ENCODE measurements around the gene RRP1. TPM values are rescaled to one million over a fixed set of nuclear protein-coding genes. Genes with fewer than 3 reads are reported as not detected.
A peak's percentile ranks its signal among the peaks of the same experiment; 100 is the strongest.

Gene RRP1
- total RNA-seq, 1 donor from 2014 or later, result 9.4 TPM

DNA sequence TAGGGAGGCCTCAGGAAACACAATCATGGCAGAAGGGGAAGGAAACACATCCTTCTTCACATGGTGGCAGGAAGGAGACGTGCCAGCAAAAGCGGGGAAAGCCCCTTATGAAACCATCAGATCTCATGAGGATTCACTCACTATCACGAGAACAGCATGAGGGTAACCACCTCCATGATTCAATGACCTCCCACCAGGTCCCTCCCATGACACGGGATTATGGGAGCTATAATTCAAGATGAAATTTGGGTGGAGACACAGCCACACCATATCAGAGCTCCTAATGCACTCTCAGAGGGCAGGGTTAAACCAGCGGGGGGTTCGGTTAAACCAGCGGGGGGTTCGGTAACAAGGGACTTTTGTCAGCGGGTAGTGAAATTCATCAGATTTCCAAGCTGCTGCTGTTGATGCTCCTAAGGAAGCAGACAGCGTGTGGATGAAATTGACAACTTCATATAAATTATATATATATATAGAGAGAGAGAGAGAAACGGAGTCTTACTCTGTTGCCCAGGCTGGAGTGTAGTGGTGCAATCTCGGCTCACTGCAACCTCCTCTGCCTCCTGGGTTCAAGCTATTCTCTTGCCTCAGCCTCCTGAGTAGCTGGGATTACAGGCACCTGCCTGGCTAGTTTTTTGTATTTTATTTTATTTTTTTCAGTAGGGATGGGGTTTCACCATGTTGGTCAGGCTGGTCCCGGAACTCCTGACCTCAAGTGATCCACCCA is 17.5 kb upstream of the RRP1 start:
- no peak for ATAC-seq (ENCODE audit: poor library complexity)
- intact Hi-C loops (cut with DNase I), result no loop called here
- no peak for DNase-seq

DNA sequence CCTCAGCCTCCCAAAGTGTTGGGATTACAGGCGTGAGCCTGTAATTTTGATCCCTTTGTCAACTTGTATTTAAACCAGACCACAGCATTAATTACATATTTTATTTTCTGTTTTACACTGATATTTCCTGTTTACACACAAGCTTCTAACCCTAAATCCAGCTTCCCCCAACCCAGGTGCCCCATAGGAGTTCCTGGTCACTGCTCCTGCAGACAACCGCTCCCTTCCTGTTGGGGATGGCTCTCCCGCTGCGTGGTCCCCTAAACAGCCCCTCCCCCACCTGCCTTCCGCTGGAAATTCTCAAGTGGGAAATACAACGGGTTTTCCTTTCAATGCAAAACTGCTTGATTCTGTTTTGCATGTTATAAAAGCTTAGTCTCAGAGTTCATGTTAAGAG is 17.0 kb upstream of the RRP1 start:
- DNase-seq (no peak), ATAC-seq (ENCODE audit: poor library complexity) (no peak)
- intact Hi-C loops (cut with DNase I), result no loop called here

DNA sequence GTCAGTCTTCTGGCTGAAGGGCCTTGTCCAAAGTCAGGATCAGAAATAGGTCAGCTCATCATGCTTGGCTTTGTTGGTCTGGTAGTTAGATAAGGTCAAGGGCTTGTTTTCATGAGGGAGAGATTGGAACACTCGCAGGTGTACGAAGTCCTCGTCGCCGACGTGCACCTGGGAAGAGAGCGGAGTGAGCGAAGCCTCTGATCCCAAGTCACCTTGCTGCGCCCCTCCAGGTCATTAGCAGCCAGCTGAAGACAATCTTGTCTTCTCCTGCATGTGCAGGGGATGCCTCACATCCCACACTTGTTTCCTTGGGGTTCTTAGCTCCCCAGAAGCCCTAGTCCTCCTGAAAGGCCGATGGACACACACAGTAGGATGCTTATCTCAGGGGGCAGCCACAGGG is 15.2 kb upstream of the RRP1 start:
- ATAC-seq (ENCODE audit: poor library complexity), result no peak
- intact Hi-C loops (cut with DNase I), result no loop called here

DNA sequence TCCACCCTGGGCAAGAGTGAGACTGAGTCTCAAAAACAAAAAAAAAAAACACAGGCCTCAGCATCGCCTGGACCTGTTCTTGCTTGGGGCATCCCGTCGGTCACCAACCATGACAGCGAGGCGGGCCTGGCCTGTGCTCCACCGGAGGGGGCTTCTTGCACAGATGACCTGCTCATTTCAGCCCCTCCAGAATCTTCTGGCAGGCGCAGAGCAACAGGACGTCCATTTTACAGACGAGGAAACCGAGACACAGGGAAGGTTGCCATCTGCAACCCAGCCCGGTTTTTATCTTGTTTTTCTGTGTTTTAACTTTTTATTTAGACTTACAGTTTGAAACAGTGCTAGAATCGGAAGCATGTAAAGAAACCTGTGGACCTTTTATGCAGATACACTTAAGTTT is 14.2 kb upstream of the RRP1 start:
- intact Hi-C loops (cut with DNase I), result no loop called here
- DNase-seq (no peak), ATAC-seq (ENCODE audit: poor library complexity) (no peak)

More for the DNA sequence above, 15.2 kb upstream of the RRP1 start:
- DNase-seq, result no peak

DNA sequence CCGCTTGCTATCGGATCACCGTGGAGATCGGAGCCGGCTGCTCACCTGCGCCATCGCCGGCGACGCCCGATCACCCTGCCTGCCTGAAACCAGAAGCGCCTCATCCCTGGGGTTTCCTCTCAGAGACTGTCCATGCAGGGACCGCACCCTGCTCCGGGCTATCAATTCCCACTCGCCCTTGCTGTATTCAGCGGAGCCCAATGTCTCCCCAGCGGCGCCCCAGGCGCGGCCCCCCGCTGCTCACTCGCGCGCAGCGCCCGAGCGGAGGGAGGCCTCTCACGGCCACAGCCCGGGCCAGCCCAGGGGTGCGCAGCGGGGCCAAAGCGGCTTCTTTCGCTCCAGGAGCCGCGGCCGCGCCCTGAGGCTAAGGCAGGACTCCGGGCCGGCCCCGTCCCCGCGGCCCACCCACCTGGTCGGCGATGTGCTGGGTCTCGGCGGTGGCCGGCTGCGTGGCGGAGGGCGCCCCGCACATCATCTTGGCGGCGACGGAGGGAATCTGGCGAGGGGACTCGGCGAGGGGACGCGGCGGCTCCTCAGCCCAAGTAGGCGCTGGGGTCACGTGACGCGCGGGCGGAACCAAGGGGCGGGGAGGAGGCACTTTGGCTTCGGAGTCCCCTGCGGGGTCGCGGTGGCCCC is 13.5 kb upstream of the RRP1 start, which contains the start of gene CSTB:
Gene CSTB (minus strand): TSS at position 514 of the 636 bp plus-strand sequence. CDS start 39 bp downstream, at position 475.
- ATAC-seq (ENCODE audit: poor library complexity) (peak; percentile 94), DNase-seq (peak; percentile 93)
- intact Hi-C loops (cut with DNase I), result no loop called here

DNA sequence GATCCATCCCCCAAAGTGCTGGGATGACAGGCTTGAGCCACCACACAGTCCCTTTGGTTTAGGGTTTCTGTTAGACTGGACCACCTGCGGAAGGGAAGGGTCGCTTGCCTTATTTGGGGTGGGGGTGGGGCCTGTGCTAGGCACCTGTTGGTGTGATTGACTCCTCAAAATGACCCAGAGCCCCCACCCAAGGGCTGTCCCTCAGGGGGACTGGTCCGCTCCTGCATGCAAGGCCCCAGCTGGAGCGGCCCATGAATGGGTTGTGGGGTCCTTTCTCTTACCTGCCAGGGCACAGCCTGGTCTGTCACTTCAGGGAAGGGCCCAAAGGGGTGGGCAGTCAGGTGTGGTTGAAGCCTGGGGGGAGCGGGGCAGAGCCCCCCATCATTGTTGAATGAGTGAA is 11.4 kb upstream of the RRP1 start:
- intact Hi-C loops (cut with DNase I), result no loop called here
- ATAC-seq (ENCODE audit: poor library complexity) (no peak), DNase-seq (no peak)

DNA sequence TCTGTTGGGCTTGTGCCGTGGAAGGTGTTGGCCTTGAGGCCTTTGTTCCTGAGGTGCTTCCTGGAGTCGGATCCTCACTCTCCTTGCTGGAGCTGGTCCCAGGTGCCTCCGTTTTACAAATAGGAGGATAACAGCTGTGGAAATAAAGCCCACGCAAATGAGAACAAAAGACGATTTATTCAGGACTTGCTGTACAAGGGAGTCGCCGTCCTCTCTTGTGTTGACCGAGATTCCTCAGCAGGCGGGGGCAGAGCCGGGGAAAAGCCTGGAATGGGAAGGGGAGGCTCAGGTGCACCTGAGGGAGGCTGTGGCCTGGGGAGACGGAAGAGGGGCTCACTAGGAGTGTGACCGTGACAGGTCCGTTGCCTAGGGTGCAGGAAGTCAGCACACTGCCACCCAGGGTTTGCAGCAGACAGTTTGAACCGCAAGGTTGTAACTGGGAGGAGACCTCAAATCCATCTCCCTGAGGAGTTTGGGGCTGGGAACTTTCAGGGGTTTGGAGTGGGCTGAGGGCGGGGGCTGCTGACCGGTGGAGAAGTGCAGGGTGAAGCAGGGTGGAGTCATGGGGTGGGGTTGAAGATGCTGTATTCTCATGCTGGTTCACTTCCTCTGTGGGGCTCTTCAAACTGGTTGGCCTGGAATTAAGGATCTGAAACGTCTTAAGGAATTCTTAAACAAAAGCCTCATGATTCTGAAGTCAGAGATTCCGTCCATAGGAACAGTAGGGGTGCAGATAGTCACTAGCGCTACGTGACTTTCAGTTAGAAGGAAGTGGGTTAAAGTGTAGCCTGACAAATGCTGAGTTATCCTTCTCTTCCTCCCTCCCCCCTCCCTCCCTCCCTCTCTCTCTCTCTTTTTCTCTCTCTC is 10.7 kb upstream of the RRP1 start:
- ATAC-seq (ENCODE audit: poor library complexity) (no peak), DNase-seq (no peak)

DNA sequence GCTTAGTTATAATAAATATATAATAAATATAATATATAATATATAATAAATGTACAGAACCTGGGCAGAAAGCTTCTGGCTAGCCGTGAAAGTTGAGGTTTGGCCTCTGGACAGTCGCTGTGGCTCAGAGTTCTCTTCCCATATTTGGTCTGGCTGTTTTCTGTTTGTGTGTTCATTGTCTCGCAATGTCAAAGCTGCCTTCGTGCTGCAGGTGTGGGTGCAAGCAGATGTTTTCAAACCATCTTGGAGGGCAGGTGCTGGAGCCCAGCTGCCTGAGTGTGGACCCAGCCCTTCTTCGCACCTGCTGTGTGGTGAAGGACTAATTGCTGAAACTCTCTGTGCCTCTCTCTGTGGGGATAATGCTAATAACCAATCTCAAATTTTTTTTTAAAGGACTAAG is 9.7 kb upstream of the RRP1 start:
- intact Hi-C loops (cut with DNase I), result no loop called here
- no peak for ATAC-seq (ENCODE audit: poor library complexity)
- DNase-seq, result no peak

More for the DNA sequence above, 10.7 kb upstream of the RRP1 start:
- intact Hi-C loops (cut with DNase I), result no loop called here

DNA sequence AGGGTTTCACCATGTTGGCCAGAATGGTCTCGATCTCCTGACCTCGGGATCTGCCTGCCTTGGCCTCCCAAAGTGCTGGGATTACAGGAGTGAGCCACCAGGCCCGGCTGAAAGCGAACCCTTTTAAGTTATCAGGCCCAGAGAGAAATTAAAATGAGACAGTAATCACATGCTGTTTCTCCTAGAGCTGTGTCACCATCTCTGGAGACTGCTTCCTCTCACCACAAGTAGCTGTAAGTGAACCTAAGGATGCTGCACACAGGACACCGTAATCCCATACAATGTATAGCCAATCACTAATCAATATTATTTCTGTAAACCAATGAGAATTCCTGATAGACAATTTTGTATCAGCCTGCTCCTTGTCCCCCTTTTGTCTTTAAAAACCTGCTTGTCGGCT is 7.5 kb upstream of the RRP1 start:
- intact Hi-C loops (cut with DNase I), result no loop called here
- ATAC-seq (ENCODE audit: poor library complexity) (no peak), DNase-seq (no peak)

DNA sequence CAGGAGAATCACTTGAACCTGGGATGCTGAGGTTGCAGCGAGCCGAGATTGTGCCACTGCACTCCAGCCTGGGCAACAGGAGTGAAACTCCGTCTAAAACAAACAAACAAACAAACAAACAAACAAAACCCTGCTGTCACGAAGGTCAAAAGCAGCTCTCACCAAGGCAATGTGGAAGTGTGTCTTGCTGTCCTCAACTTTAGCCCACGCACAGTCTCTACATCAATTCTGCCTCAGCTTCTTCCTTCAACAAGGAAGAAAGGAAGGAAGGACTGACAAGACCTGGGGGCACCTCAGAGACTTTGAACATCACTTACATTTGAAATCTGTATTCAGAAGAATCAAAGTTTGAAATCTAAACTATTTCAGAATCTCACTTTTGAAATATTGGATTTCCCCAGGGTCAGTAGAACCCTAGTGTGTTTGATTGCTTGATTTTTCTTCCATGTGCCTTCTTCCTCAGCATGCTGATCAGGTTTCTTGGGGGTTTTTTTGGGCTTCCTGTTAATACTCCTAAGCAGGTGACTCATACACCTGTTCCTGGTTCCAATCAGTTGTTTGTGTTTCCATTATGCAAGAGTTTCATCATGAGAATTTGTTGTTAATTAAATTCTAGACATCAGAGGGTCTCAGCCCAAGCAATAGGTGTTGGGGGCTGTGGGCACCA is 6.8 kb upstream of the RRP1 start:
- ATAC-seq (ENCODE audit: poor library complexity) (no peak), DNase-seq (no peak)
- intact Hi-C loops (cut with DNase I), result no loop called here

DNA sequence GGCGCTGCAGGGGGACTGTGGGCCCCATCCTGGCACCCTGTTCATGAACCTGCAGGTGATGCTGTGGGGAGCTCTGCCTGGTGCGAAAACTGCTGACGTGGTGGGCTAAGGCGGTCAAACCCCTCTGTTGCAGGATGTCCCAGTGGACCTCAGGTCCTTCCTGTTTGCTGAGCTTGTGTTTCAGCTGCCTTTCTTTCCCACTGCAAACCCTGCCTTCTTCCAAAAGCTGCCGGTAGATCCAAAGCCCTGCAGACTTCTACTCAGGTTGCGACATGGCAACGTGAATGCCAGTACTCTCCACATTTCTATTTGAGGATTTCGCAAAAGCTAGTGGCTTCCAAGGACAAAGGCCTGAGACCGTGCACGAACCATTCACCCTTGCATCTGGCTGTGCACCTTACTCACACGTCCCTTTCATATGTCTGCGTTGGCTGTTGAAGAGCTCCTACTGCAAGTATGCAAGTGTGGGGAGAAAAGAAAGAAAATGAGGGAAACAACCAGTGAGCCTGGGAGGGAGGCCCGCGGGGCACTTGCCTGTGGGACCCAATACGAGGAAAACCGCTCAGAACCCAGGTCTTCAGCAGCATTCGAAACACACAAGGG is 6.2 kb upstream of the RRP1 start:
- DNase-seq (no peak), ATAC-seq (ENCODE audit: poor library complexity) (no peak)
- intact Hi-C loops (cut with DNase I), result no loop called here

DNA sequence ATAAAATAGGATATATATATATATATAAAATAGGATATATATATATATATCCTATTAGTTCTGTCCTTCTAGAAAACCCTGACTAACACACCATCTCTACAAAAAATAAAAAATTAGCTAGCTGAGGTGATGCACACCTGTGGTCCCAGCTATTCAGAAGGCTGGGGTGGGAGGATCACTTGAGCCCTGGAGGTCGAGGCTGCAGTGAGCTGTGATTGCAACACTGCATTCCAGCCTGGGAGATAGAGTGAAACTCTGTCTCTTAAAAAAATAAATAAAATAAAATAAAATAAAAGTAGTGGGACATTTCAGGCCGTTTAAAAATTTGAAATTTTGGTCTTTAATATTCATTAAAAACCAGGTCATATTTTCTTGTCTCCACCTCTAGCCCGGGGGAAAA is 4.2 kb upstream of the RRP1 start:
- no peak for ATAC-seq (ENCODE audit: poor library complexity)
- intact Hi-C loops (cut with DNase I), result no loop called here
- no peak for DNase-seq

DNA sequence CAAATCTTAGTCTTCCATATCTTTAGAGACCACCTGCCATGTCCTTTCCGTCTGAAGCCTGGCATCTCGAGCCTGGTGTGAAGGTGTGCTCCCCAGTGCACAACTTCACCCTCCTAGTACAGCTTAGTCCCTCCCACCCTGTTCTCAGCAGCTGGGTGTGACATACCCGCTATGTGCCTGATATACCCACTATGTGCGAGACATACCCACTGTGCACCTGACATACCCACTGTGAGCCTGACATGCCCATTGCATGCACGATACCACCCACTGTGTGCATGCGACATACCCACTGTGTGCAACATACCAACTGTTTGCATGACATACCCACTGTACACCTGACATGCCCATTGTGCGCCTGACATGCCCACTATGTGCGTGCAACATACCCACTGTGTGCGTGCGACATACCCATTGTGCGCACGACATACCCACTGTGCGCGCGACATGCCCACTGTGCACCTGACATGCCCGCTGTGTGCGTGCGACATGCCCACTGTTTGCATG is 3.0 kb upstream of the RRP1 start:
- no peak for ATAC-seq (ENCODE audit: poor library complexity)
- DNase-seq, result no peak
- intact Hi-C loops (cut with DNase I), result no loop called here

DNA sequence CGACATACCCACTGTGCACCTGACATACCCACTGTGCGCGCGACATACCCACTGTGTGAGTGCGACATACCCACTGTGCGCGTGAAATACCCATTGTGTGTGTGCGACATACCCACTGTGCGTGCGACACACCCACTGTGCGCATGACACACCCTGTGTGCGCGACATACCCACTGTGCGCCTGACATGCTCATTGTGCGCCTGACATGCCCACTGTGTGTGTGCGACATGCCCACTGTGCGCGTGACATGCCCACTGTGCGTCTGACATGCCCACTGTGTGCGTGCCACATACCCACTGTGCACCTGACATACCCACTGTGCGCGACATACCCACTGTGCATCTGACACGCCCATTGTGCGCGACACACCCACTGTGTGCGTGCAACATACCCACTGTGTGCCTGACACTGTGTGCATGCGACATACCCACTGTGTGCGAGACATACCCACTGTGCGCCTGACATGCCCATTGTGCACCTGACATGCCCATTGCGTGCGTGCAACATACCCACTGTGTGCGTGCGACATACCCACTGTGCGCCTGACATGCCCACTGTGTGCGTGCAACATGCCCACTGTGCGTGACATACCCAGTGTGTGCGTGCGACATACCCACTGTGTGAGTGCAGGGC is 2.5 kb upstream of the RRP1 start:
- intact Hi-C loops (cut with DNase I), result no loop called here
- no peak for DNase-seq
- ATAC-seq (ENCODE audit: poor library complexity), result no peak

DNA sequence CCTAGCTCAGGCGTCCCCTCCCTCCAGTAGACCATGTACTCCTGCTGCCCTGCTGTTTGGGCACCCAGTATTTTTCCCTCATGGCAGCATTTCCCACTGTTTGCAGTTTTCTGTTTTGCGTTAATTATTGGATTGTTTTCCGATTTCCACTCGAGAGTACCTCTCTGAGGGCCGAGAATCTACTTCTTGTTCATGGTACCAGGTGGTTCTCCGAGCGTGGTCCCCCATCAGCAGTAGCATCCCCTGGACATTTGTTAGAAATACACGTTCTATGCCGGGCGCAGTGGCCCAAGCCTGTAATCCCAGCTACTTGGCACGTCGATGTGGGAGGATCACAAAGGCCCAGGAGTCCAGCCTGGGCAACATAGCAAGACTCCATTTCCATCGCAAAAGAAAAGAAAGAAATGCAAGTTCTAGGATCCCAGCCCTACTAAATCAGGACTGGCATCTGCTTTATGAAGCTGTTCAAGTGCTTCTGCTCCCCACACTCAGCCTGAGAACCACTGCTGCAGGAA is 690 bp downstream of the RRP1 start:
- ATAC-seq (ENCODE audit: poor library complexity) (no peak), DNase-seq (no peak)
- intact Hi-C loops (cut with DNase I), result no loop called here

DNA sequence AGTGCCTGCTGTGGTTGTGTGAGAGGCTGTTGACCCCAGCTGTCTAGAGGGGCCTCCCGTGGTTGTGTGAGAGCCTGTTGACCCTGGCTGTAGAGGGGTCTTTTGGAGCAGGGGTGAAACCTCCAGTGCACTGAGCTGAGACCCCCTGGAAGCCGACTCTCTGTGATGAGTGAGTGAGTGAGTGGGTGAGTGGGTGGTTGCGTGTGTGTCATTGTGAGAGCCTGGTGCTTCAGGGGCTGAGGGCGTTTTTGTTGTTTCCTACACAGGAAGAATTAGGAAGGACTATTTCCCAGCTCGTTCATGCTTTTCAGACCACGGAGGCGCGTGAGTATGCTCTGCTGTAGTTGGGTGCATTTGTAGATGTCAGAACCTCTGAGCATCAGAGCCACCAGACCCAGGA is 3.0 kb downstream of the RRP1 start:
- no peak for DNase-seq
- intact Hi-C loops (cut with DNase I), result no loop called here
- ATAC-seq (ENCODE audit: poor library complexity), result no peak

DNA sequence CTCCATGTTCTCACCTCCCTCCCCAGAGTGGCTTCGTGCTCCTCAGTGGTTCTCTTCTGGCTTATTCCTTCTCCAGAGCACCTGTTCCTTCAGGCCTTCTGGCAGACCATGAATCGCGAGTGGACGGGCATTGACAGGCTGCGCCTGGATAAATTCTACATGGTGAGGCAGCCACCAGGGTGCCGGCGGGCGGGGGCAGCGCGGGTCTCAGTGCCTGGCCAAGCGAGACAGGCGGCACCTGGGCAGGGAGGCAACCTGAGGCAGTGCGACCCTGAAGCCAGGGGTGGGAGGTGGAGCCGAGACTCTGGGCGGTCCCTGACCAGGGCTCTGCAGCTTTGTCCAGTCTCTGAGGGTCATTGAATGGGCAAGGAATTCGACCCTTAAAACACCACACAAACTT is 3.9 kb downstream of the RRP1 start:
- ATAC-seq (ENCODE audit: poor library complexity) (no peak), DNase-seq (no peak)
- intact Hi-C loops (cut with DNase I), result no loop called here

DNA sequence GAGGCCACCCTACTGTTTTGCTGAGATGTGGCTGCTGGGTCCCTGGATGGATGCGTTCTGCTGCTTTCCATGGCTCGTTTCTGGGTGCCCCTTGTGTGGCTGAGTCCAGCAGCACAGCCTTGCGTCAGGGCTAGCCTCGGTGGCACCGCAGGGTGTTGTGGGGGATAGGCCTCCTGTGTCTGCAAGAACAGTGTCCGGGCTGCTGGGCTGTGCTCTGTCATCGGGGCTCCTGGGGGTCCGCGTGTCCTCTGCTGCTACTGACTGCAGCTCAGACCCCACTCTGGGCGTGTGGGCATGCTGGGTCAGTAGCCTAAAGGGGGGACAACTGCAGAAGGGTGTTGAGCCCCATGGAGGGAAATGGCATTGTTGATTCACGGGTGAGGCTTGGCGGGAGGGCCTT is 4.9 kb downstream of the RRP1 start:
- intact Hi-C loops (cut with DNase I), result no loop called here
- ATAC-seq (ENCODE audit: poor library complexity), result no peak

More for the DNA sequence above, 4.9 kb downstream of the RRP1 start:
- no peak for DNase-seq
